Natural killer cell treated with Interleukin-12 subunit alpha and Interleukin-12 subunit beta and Interleukin-15 and Interleukin-18, amount 100 ng/mL, for 72 hours (primary cell): Measurements from ENCODE around the gene CPAMD8. TPM values are rescaled to one million over a fixed set of nuclear protein-coding genes. Genes with fewer than 3 reads are reported as not detected.
A peak's percentile ranks its signal among the peaks of the same experiment; 100 is the strongest.

Source experiments
- ATAC-seq, 2 donors: fragments of 150-1000 bp; cut with Tn5 transposase in 1 of 2; sonication (Bioruptor Pico), chemical (Tn5 transposase) in 1 of 2; 2 replicates each; pipeline ENCODE4 v1.10.0; 2021
- DNase-seq: peaks from one replicate; pipeline ENCODE4 v3.0.0; 2022; ENCODE audit warnings: low spot score
- H3K27ac Mint-ChIP-seq, 2 donors: 1 replicate in 1 of 2; 2 replicates in 1 of 2; pipeline ENCODE4 v1.8.0; 2022; ENCODE audit warnings: mixed read lengths in 2 of 2, mild to moderate bottlenecking in 1 of 2, moderate library complexity in 1 of 2
- H3K27me3 Mint-ChIP-seq, 2 donors: 1 replicate in 1 of 2; 2 replicates in 1 of 2; pipeline ENCODE4 v1.8.0; 2022; ENCODE audit warnings: mixed read lengths in 2 of 2
- H3K36me3 Mint-ChIP-seq: one replicate; pipeline ENCODE4 v1.8.0; 2022; ENCODE audit warnings: mixed read lengths
- H3K4me1 Mint-ChIP-seq, 2 donors: 1 replicate in 1 of 2; 2 replicates in 1 of 2; pipeline ENCODE4 v1.8.0; 2022; ENCODE audit warnings: low read depth in 2 of 2, mixed read lengths in 2 of 2, mild to moderate bottlenecking in 1 of 2
- H3K4me3 Mint-ChIP-seq: one replicate; pipeline ENCODE4 v1.8.0; 2022; ENCODE audit warnings: mixed read lengths
- H3K9me3 Mint-ChIP-seq: 2 replicates; pipeline ENCODE4 v1.8.0; 2022; ENCODE audit warnings: mixed read lengths
- total RNA-seq, 2 donors: library from RNA; stranded (reverse); gene quantifications; one replicate each; pipeline ENCODE4 v1.2.3, GENCODE V29; 2022

The CPAMD8 gene
- total RNA-seq, 2 donors from 2014 or later, result 0.39 to 0.81 TPM

GRCh38 chr19:17055636-17056035 lies 29.0 kb upstream of the CPAMD8 start:
- DNase-seq (no peak), ATAC-seq (no peak)
- peaks cover 26% of the 10 kb centered on the region for H3K36me3 Mint-ChIP-seq
- no peaks in the 10 kb centered on the region for H3K4me1 Mint-ChIP-seq
- H3K27me3 Mint-ChIP-seq, result no peaks in the 10 kb centered on the region
- no peak overlapping the region for H3K27ac Mint-ChIP-seq
- H3K4me3 Mint-ChIP-seq, result no peak overlapping the region
- no peaks in the 10 kb centered on the region for H3K9me3 Mint-ChIP-seq

- Mint-ChIP-seq H3K27me3 (no peaks in the 10 kb centered on the region), H3K9me3 (no peaks in the 10 kb centered on the region), H3K27ac (no peak overlapping the region), H3K36me3 (peaks cover 23% of the 10 kb centered on the region), H3K4me3 (no peak overlapping the region), H3K4me1 (no peaks in the 10 kb centered on the region)
- no peak for ATAC-seq
- DNase-seq, result no peak
Observed at GRCh38 chr19:17054746-17055145, 28.1 kb upstream of the CPAMD8 start.

- Mint-ChIP-seq H3K27ac (no peak overlapping the region), H3K36me3 (peaks cover 6% of the 10 kb centered on the region), H3K4me3 (no peak overlapping the region), H3K9me3 (no peaks in the 10 kb centered on the region), H3K4me1 (no peaks in the 10 kb centered on the region), H3K27me3 (no peaks in the 10 kb centered on the region)
- no peak for DNase-seq
- ATAC-seq, result no peak
Observed at GRCh38 chr19:17052439-17052838, 25.8 kb upstream of the CPAMD8 start.

GRCh38 chr19:17049711-17050280 lies 23.2 kb upstream of the CPAMD8 start:
- H3K27me3 Mint-ChIP-seq, result no peaks in the 10 kb centered on the region
- no peaks in the 10 kb centered on the region for H3K9me3 Mint-ChIP-seq
- no peak for DNase-seq
- no peak for ATAC-seq
- H3K27ac Mint-ChIP-seq, result no peak overlapping the region
- H3K36me3 Mint-ChIP-seq, result peaks cover 6% of the 10 kb centered on the region
- H3K4me3 Mint-ChIP-seq, result no peak overlapping the region
- H3K4me1 Mint-ChIP-seq, result no peaks in the 10 kb centered on the region

GRCh38 chr19:17048885-17049453 lies 22.4 kb upstream of the CPAMD8 start:
- no peak for ATAC-seq
- H3K4me3 Mint-ChIP-seq, result no peak overlapping the region
- H3K27ac Mint-ChIP-seq, result no peak overlapping the region
- H3K4me1 Mint-ChIP-seq, result no peaks in the 10 kb centered on the region
- H3K36me3 Mint-ChIP-seq, result peaks cover 6% of the 10 kb centered on the region
- no peaks in the 10 kb centered on the region for H3K9me3 Mint-ChIP-seq
- H3K27me3 Mint-ChIP-seq, result no peaks in the 10 kb centered on the region
- no peak for DNase-seq

GRCh38 chr19:17045907-17046502 lies 19.4 kb upstream of the CPAMD8 start:
- DNase-seq, result no peak
- H3K27ac Mint-ChIP-seq, result no peak overlapping the region
- peaks cover 2% of the 10 kb centered on the region for H3K36me3 Mint-ChIP-seq
- no peak overlapping the region for H3K4me3 Mint-ChIP-seq
- peaks cover 1 to 6% of the 10 kb centered on the region in 2 donors for H3K27me3 Mint-ChIP-seq
- no peak for ATAC-seq
- no peaks in the 10 kb centered on the region for H3K9me3 Mint-ChIP-seq
- H3K4me1 Mint-ChIP-seq, result no peaks in the 10 kb centered on the region

- H3K36me3 Mint-ChIP-seq, result no peaks in the 10 kb centered on the region
- H3K9me3 Mint-ChIP-seq, result no peaks in the 10 kb centered on the region
- H3K4me1 Mint-ChIP-seq, result no peaks in the 10 kb centered on the region
- no peak for ATAC-seq
- H3K27ac Mint-ChIP-seq, result no peak overlapping the region
- H3K27me3 Mint-ChIP-seq, result peaks cover 7 to 13% of the 10 kb centered on the region in 2 donors
- DNase-seq, result no peak
- no peak overlapping the region for H3K4me3 Mint-ChIP-seq
Observed at GRCh38 chr19:17043744-17044143, 17.1 kb upstream of the CPAMD8 start.

- no peaks in the 10 kb centered on the region for H3K9me3 Mint-ChIP-seq
- no peak overlapping the region for H3K27ac Mint-ChIP-seq
- no peak overlapping the region for H3K4me3 Mint-ChIP-seq
- DNase-seq (no peak), ATAC-seq (no peak)
- no peaks in the 10 kb centered on the region for H3K4me1 Mint-ChIP-seq
- H3K27me3 Mint-ChIP-seq, result peaks cover 7 to 13% of the 10 kb centered on the region in 2 donors
- no peaks in the 10 kb centered on the region for H3K36me3 Mint-ChIP-seq
Observed at GRCh38 chr19:17041976-17042375, 15.4 kb upstream of the CPAMD8 start.

GRCh38 chr19:17037966-17038500 lies 11.4 kb upstream of the CPAMD8 start:
- Mint-ChIP-seq H3K4me1 (no peaks in the 10 kb centered on the region), H3K36me3 (no peaks in the 10 kb centered on the region), H3K27me3 (peaks cover 7 to 15% of the 10 kb centered on the region in 2 donors), H3K9me3 (no peaks in the 10 kb centered on the region), H3K27ac (peak overlapping the region in 1 of 2 donors; percentile 60), H3K4me3 (no peak overlapping the region)
- DNase-seq (no peak), ATAC-seq (peak in 1 of 2 donors; percentile 11)

GRCh38 chr19:17037184-17037583 lies 10.6 kb upstream of the CPAMD8 start:
- ATAC-seq (no peak), DNase-seq (no peak)
- peaks cover 11 to 20% of the 10 kb centered on the region in 2 donors for H3K27me3 Mint-ChIP-seq
- H3K27ac Mint-ChIP-seq, result no peak overlapping the region
- no peaks in the 10 kb centered on the region for H3K36me3 Mint-ChIP-seq
- no peaks in the 10 kb centered on the region for H3K4me1 Mint-ChIP-seq
- H3K4me3 Mint-ChIP-seq, result no peak overlapping the region
- no peaks in the 10 kb centered on the region for H3K9me3 Mint-ChIP-seq

- peak in 1 of 2 donors; percentile 10 for ATAC-seq
- H3K27ac Mint-ChIP-seq, result no peak overlapping the region
- H3K27me3 Mint-ChIP-seq, result peaks cover 11 to 16% of the 10 kb centered on the region in 2 donors
Observed at GRCh38 chr19:17036640-17037039, 10.0 kb upstream of the CPAMD8 start.

GRCh38 chr19:17035842-17036424 lies 9.3 kb upstream of the CPAMD8 start:
- H3K9me3 Mint-ChIP-seq, result no peaks in the 10 kb centered on the region
- H3K4me3 Mint-ChIP-seq, result no peak overlapping the region
- no peaks in the 10 kb centered on the region for H3K4me1 Mint-ChIP-seq
- DNase-seq (no peak), ATAC-seq (no peak)
- no peaks in the 10 kb centered on the region for H3K36me3 Mint-ChIP-seq
- H3K27ac Mint-ChIP-seq, result no peak overlapping the region
- H3K27me3 Mint-ChIP-seq, result peaks cover 9 to 14% of the 10 kb centered on the region in 2 donors

More at GRCh38 chr19:17036640-17037039, 10.0 kb upstream of the CPAMD8 start:
- Mint-ChIP-seq H3K36me3 (no peaks in the 10 kb centered on the region), H3K9me3 (no peaks in the 10 kb centered on the region), H3K4me3 (no peak overlapping the region), H3K4me1 (no peaks in the 10 kb centered on the region)
- no peak for DNase-seq

GRCh38 chr19:17031741-17032140 lies 5.1 kb upstream of the CPAMD8 start:
- Mint-ChIP-seq H3K9me3 (no peaks in the 10 kb centered on the region), H3K27ac (no peak overlapping the region), H3K36me3 (no peaks in the 10 kb centered on the region), H3K4me1 (no peaks in the 10 kb centered on the region), H3K4me3 (no peak overlapping the region), H3K27me3 (peaks cover 15 to 31% of the 10 kb centered on the region in 2 donors)
- DNase-seq (no peak), ATAC-seq (no peak)

GRCh38 chr19:17027535-17027975 lies 945 bp upstream of the CPAMD8 start:
- H3K36me3 Mint-ChIP-seq, result peaks cover 5% of the 10 kb centered on the region
- no peaks in the 10 kb centered on the region for H3K9me3 Mint-ChIP-seq
- ATAC-seq, result no peak
- DNase-seq, result no peak
- no peak overlapping the region for H3K27ac Mint-ChIP-seq
- peaks cover 5 to 8% of the 10 kb centered on the region in 2 donors for H3K4me1 Mint-ChIP-seq
- H3K4me3 Mint-ChIP-seq, result no peak overlapping the region
- H3K27me3 Mint-ChIP-seq, result peaks cover 31 to 51% of the 10 kb centered on the region in 2 donors
